CD4-positive, alpha-beta T cell treated with Interleukin-6 for 4 hours (primary cell): Measurements from ENCODE around the gene RAB4A.
"Not testable (repeated sequence)": the region's sequence is repeated elsewhere in the genome, so short reads cannot be mapped to it uniquely, and the experiment has no call there.

Experiments used
- DNase-seq: peaks from one replicate; pipeline ENCODE4 v3.0.0-alpha.2; 2020; ENCODE audit warnings: mixed read lengths

RAB4A gene

DNA sequence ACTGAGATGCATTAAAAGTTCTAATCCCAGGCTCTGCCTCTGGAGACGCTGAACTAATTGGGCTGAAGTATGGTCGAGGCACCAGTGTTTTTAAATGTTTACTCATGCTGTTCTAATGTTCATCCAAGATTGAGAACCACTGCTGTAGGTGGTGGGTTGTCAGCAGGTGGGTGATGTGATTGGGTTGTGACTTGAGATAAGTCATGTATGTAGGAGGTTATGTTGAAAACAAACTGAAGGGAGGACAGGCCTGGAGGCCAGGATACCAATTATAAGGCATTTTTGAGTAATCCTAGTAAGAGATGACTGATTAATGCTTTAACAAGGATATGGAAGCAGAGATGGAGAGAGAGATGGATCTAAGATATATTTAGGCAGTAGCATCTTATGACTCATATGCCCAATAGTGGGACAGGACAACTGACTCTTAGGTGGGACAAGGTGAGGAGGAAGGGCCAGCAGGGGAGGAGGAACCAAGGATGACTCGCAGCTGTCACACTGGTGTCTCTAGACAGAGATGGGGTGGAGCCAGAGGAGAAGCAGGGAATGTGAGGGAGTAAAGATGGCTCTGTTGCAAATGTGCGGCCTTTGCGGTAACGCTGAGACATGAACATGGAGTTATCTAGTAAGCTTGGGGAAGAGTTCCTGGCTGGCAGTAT lies 29.3 kb downstream of the RAB4A start:
- no peak for DNase-seq

- no peak for DNase-seq
Measured at GRCh38 chr1:229302740-229303139, 31.8 kb downstream of the RAB4A start.

GRCh38 chr1:229303855-229304254 lies 32.9 kb downstream of the RAB4A start:
- DNase-seq: no peak

GRCh38 chr1:229305392-229305791 lies 34.5 kb downstream of the RAB4A start:
- DNase-seq: no peak

- DNase-seq: no peak
Measured at GRCh38 chr1:229309074-229309473, 38.2 kb downstream of the RAB4A start.

DNA sequence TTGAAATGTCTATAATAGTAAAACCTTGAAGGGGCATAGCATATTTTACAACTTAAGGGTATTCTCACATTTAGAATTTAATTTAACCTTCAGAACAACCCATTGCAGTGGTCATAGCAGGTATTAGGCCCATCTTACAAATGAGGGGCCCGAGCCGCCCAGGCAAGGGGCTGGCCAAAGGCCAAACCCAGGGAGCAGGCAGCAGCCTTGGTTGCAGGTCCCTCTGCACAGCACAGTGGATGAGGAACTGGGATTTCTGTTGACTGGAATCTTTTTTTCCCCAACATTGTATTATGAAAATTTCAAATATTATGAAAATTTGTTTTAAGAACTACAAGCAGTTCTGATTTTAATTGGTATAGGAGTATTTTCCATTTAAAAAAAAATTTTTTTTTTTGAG lies 38.8 kb downstream of the RAB4A start:
- DNase-seq: no peak

- DNase-seq: no peak
Measured at GRCh38 chr1:229310833-229311232, 39.9 kb downstream of the RAB4A start.

GRCh38 chr1:229316166-229316565 lies 45.3 kb downstream of the RAB4A start:
- DNase-seq: no peak

DNA sequence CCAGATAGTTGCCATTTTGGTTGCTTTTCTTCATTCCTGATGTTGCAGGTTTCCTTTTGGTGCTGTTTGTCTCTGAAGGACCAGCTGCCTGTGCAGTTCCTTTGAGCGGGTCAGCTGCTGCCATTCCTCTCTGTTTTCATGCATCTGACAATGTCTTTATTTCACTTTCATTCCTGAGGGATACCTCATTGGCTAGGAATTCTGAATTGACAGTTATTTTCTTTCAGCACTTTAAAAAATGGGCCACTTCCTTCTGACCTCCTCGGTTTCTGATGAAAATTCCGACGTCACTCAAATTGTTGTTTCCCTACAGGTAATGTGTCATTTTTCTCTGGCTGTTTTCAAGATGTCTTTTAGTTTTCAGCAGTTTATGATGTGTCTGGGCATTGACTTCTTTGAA lies 47.1 kb downstream of the RAB4A start:
- DNase-seq: no peak

- no peak for DNase-seq
Measured at GRCh38 chr1:229319487-229319886, 48.6 kb downstream of the RAB4A start.

- no peak for DNase-seq
Measured at GRCh38 chr1:229323201-229323600, 52.3 kb downstream of the RAB4A start.

DNA sequence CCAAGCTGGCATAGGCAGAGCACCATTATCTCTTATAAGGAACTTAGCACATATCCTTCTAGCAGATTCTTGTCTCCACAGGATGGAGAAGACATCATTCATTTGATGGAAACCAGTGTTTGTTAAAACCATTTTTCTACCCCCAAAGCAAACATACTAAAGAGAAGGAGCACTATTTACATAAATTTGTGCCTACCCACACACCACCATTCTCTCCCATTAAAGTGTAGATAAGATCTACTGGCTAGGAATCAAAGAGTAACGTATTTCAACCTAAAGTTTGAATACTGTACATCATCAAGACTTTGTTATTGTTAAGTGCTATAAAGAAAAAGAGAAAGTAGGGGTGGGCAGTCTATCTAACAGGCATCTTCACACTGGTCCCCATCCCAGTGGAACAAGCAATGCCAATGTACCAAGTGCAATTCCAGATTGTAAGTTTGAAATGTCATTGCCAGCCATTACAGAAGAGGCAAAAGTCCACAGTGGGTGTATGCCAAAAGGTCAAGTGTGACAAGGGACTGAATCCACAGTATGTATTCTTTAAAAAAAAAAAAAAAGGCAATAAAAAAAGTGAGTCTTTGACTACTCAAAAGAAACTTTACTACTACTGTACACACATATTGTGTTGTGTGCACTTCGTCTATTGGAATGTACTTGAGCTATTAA lies 53.1 kb downstream of the RAB4A start:
- DNase-seq: no peak

DNA sequence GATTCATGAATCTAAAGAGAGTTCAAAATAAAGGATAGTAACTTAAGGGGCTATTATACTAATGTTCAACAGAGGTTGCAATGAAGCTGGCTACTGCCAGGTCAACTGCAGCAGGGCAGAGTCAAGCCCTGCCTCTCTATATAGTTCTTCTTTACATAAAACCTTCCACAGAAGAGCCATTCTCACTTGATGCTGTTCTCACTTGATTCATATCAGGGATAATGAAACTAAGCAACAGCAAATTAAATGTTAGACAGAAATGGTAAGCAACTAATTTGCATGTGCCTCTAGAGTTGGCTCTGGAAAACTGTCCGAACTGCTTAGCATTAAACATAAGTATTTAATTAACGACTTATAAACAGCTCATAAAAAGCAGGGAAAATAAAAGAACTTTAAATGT lies 54.5 kb downstream of the RAB4A start:
- no peak for DNase-seq

DNA sequence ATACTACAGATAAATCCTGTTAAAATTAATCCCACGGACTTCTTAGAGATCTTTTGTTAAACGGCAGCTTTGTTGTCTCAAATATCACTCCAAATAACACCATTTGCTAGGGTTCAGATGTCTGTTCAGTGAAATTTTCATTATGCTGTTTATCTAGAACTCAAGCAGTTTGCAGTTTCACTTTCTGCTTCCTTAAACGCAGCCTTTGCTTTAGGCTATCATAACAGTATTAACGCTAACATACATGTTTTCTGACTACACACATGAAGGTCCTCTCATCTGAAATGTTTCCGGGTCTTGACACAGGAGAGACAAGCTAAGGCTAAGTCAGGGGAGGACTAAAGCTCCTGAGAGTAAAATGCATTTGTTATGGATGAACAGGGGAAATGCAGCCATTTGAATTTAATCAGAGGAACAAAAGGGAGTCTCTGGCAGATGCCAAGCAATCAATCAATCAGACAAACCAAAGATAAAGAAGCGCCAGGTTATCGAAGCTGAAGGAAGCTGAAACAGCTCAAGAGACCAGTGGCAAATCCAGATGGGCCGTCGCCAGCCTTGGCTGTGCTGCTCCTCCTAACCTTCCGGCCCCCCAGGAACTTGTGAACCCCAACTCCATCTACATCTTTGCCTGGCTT lies 55.1 kb downstream of the RAB4A start:
- DNase-seq: no peak

DNA sequence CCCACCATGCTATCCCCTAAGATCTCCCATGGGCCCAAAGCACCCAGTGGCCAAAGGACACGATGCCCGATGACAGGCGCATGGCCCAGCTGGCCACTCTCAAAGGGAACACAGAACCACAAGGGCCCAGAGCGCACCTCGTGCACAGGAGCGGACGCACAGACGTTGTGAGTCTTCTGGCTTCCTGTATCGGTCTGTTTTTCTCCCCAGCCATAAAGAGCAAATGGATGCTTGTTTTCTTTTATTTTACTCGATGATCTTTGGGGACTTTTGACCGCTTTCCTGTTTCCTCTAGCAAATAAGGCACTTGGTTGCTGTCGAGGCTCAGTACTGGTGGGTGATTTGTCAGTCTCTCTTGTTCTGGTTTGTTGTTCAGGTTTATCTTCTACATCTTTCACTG lies 55.7 kb downstream of the RAB4A start:
- DNase-seq: peak; percentile 15

- not testable (repeated sequence) for DNase-seq
Measured at GRCh38 chr1:229327765-229328164, 56.9 kb downstream of the RAB4A start.

GRCh38 chr1:229328598-229329362 lies 57.9 kb downstream of the RAB4A start:
- DNase-seq: no peak

GRCh38 chr1:229334269-229334668 lies 63.4 kb downstream of the RAB4A start:
- no peak for DNase-seq

DNA sequence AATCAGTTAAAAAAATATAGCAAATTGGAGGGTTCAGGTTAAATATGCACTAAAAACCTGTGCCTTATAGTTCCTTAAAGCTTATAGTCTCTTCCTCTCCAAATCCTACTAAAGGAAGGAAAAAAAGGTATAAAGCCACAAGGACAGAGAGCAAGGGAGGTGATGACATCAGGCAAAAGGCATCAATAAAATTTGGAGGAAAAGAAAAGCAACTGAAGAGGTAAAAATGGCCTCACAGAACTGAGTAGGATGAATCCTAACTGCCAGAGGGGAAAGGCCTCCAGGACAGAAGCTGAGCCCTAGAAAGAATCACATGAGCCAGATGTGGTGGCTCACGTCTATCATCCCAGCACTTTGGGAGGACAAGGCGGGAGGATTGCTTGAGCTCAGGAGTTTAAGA lies 63.8 kb downstream of the RAB4A start:
- DNase-seq: no peak

DNA sequence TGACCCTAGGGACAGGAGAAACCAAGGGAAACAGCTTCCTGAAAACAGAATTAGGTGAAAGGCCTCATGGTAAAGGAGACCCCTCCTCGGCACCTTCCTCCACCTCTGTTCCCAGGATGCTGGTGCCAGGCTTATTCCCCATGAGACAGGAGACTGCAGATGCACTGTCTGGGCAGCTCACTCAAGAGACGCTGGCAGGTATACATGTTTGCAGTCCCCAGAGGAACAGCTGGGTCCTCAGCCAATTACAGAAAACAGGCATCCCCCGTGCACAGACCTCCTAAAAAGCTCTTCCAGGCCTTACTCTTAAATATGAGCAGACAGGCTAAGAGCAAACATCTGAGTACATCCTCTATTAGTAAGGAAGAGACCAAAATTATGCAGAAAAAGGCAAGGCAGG lies 65.4 kb downstream of the RAB4A start:
- no peak for DNase-seq

GRCh38 chr1:229339086-229339485 lies 68.2 kb downstream of the RAB4A start:
- DNase-seq: no peak

DNA sequence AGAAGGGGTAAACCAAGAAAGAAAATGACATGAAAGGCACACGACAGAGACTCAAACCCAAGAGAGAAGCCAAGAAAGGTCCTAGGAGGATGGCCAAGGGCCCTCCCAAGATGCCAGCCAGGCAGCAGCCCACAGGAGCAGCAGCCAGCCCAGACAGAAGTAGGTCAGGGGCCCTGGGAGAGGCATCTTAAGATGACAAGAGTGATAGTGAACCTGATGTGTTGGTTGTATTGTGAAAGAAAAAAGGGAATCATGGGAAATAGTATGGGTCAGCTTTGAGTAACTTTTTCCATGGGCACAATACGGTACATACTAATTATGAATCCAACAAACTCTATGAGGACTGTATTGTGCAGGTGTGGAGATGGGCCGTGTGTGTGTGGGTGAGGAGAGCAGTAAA lies 68.6 kb downstream of the RAB4A start:
- DNase-seq: no peak

DNA sequence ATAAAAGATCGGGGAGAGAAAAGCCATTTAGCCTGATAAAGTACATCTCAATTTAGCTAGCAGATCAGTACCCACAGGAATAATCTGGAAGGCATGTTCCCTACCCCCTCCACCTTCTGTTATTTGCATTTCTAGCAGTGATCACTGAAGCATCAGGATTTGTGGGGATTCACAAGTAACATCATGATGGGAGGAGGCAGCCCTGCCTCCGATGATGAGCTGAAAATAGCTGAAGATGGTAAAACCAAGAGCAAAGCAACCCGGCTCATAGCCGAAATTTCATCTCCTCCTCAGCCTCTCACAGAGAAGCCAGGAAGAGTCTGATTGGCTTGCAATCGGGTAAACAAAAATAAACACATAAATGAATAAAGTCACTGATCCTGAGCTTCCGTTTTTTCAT lies 69.6 kb downstream of the RAB4A start:
- no peak for DNase-seq
